PFSK-1 (cell line): ENCODE data around the gene ACOXL.

ENCODE experiments used
- FOXP2 ChIP-seq: optimal IDR thresholded peaks from 2 replicates; pipeline ENCODE3; 2011; ENCODE audit warnings: borderline replicate concordance, control low read depth, inconsistent platforms; ENCODE audit not compliant: insufficient read depth; ENCODE audit errors: extremely low read length, extremely low read depth
- POLR2AphosphoS5 ChIP-seq: IDR thresholded peaks from 2 replicates; pipeline ENCODE4 v1.6.1; 2012; ENCODE audit warnings: low read depth, mild to moderate bottlenecking, control low read depth, low read length, moderate library complexity
- REST ChIP-seq, 2 experiments: IDR thresholded peaks; 2 replicates each; pipeline versions ENCODE4 v1.6.1 to v1.8.0; 2011 to 2012; ENCODE audit warnings: low read depth in 2 of 2, low read length in 2 of 2, control low read depth in 1 of 2, inconsistent platforms in 1 of 2, mild to moderate bottlenecking in 1 of 2, moderate library complexity in 1 of 2; ENCODE audit not compliant: insufficient read depth in 1 of 2
- SIN3A ChIP-seq: IDR thresholded peaks from 2 replicates; pipeline ENCODE4 v1.6.1; 2012; ENCODE audit warnings: mild to moderate bottlenecking, low read length, moderate library complexity, borderline replicate concordance; ENCODE audit not compliant: insufficient read depth
- TAF1 ChIP-seq: IDR thresholded peaks from 2 replicates; pipeline ENCODE4 v1.6.1; 2012; ENCODE audit warnings: low read length, control low read depth, borderline replicate concordance; ENCODE audit not compliant: insufficient read depth

GRCh38 chr2:111058264-111058663 is 325.9 kb downstream of the ACOXL start:
- TF ChIP-seq POLR2AphosphoS5 = no peak
- no peak for TF ChIP-seq SIN3A
- TF ChIP-seq TAF1 = no peak
- no peak for TF ChIP-seq REST (IDR thresholded peaks at IDR 0.05; ENCODE audit: insufficient read depth in 1 of 2, low read depth in 2 of 2, low read length in 2 of 2)
- no peak for TF ChIP-seq FOXP2
